ENCODE data around the gene NFX1.
"Not testable (repeated sequence)": the region's sequence is repeated elsewhere in the genome, so short reads cannot be mapped to it uniquely, and the experiment has no call there.

Gene NFX1

GRCh38 chr9:33366979-33367480, 76.7 kb downstream of the NFX1 start:
- no peak for DNase-seq

DNA sequence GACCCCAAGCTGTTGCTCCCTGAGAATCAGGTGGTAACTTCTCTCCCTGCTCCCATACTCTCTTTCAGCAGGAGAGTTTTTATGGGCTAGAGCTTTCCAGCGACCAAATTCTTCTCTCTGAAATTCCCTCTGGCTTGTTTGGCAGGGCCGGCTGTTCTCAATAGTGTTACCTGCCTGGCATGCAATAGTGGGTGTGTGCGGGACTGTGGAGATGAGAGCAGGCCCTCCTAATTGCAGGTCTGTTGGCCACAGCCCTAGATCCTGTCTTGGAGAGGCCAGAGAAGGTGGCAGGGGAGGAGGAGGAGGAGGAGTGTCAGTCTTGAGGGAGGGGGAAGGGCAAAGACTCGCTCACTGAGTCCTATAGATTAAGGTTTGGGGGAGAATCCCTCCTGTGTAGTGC, 82.6 kb downstream of the NFX1 start:
- no peak for DNase-seq

GRCh38 chr9:33374190-33374589, 83.9 kb downstream of the NFX1 start:
- DNase-seq, result no peak

GRCh38 chr9:33374634-33375237, 84.4 kb downstream of the NFX1 start:
- peak; percentile 40 for DNase-seq

DNA sequence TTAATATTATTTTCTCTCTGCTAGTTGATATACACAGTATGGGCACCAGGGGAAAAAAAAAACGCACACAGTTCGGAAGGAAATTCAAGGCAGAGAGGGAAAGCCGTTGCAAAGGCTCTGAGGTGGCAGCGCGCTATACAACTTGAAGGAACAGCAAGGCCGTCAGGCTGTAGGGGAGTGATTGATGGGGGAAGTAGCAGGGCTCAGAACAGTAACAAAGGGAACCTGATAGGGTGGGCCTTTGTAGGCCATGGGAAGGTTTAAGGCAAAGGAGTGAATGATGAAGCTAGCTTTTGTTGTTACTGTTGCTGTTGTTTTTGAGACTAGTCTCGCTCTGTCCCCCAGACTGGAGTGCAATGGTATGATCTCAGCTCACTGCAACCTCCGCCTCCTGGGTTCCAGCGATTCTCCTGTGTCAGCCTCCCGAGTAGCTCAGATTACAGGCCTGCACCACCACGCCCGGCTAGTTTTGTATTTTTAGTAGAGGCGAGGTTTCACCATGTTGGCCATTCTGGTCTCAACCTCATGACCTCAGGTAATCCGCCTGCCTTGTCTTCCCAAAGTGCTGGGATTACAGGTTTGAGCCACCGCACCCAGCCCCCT, 85.0 kb downstream of the NFX1 start:
- DNase-seq, result no peak

GRCh38 chr9:33375841-33376321, 85.6 kb downstream of the NFX1 start:
- DNase-seq, result no peak

DNA sequence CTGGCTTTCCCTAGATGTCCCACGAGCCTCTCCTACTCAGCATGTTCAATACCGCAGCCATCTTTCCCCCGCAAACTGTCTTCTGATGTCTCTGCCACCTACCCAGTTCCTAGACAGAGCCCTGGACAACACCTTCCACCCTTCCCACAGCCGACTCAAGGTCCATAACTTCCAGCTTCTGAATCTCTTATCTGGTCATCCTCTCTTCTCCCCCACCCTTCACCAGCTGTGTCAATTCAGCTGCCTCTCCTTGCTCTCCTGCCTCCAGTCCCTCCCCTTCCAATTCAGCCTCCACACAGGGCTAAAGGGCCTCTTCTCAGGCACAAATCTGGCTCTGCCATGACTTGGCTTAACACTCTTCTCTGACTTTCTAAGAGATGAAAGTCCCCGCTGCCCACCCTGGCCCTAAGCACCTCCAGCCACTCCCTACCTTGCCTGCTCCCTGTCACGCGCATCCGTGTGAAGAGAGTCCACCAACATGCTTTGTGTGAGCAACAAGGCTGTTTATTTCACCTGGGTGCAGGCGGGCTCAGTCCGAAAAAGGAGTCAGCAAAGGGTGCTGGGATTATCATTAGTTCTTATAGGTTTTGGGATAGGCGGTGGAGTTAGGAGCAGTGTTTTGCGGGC, 86.9 kb downstream of the NFX1 start:
- no peak for DNase-seq

DNA sequence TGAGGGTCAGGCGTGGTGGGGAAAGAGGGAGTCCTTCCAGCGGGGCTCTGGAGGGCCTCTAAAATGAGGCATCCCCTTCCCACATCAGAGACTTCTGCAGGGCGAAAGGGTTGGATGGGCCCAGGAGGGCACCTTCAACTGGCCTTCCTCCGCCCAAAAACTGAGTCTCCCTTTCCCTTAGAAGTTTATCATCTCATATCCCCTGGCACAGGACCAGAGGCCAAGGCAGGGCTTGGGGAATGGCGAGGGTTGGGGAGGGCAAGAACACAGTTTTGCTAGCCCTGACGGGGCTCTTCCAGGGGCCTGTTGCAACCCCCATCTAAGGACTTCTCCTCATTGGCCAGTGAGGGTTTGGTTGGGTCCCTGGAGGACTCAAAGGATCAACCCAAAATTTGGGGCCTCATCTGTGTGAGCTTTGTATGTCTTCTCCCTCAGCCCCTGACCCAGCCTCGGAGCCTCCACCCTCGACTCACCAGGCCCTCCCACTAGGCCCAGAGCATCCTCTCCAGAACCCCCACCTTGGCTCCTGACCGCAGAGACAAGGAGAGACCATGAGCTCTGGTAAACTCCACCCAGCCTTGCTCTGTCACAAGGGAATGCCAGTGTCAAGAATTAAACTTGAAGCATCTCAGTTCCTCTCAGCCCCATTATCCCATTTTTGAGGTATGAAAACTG, 87.9 kb downstream of the NFX1 start:
- no peak for DNase-seq

DNA sequence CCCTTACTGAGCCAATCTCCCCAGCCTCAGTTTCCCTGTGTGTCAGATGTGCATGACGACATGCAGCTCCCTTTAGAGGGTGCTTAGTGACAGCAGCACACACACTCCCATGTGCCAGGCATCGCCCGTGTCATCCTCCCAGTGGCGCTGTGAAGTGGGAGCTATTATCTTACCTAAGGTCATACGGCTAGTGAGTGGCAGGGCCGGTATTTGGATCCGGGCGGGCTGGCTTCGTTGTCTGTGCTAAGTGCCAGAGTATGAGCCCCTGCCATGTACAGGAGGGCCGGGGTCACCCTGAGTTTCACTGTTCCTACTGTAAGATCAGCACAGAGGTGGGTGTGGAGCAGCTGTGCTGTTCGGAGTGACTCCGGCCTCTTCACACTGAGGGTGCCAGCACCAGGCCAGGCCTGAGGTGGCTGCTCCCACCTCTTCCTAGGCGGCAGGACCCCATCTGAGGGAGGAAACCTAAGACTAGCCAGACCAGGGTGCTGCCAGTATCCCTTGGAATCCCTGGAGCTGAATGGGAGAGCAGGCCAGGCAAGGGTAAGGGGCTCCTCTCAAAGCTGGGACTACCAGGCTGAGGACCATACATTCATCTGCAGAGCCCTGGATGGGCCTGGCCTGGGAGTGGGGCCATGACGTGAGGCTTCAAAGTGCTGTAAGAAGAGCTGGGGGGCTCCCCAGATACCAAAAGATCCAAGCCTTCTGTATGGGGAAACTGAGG, 89.5 kb downstream of the NFX1 start:
- no peak for DNase-seq

DNA sequence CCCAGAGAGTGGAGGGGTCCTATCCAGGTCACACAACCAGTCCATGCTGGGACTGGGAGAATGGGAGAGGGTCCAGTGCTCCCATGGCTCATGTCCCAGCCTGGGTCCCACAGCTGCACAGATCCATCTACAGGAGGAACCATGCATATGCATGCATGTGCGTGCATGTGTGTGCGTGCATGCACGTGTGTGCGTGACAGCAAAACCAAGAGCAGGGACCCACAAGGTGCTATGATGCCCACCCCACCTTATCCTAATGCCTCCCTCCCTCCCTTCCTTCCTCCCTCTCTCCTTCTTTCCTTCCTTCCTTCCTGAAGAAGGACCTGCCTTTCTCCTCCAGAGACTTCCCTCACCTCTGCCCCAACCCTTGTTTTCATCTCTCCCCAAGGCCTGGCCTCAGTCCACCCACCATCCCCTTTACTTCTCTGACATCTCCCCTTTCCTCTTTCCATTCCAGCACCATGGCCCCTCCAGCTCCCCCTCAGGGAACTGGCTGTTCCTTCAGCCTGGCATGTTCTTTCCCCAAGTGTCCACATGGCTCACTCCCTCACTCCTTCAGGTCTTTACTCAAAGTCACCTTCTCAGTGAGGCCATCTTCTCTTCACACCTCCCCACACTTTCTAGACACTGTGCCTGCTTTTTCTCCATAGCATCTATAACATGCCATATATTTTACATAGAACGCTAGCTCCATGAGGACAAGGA, 90.2 kb downstream of the NFX1 start:
- DNase-seq, result no peak

GRCh38 chr9:33381231-33381791, 91.0 kb downstream of the NFX1 start:
- DNase-seq, result no peak

DNA sequence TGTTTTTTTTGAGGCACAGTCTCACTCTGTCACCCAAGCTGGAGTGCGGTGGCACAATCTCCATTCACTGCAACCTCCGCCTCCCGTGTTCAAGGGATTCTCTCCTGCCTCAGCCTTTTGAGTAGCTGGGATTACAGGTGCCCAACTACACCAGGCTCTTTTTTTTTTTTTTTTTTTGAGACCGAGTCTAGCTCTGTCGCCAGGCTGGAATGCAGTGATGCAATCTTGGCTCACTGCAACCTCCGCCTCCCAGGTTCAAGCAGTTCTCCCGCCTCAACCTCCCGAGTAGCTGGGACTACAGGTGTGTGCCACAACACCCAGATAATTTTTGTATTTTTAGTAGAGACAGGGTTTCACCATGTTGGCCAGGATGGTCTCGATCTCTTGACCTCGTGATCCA, 92.1 kb downstream of the NFX1 start:
- not testable (repeated sequence) for DNase-seq

DNA sequence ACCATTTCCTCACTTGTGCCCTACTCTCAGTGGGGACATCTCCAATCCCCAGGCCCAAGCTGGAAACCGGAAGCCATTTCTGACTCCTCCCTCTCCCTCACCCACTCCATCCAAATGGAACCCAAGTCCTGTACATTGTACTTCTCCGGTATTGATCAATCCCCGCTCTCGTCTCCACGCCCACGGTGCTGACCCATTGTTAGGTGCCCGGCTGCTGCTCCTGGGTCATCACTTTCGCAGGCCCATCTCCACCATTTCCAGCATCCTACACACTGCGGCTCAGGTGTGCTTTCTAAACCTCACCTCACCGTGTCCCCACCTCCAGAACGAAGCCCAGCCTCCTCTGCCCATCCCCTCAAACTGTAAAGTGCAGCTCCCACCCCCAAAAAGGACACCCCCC, 93.1 kb downstream of the NFX1 start:
- not testable (repeated sequence) for DNase-seq

DNA sequence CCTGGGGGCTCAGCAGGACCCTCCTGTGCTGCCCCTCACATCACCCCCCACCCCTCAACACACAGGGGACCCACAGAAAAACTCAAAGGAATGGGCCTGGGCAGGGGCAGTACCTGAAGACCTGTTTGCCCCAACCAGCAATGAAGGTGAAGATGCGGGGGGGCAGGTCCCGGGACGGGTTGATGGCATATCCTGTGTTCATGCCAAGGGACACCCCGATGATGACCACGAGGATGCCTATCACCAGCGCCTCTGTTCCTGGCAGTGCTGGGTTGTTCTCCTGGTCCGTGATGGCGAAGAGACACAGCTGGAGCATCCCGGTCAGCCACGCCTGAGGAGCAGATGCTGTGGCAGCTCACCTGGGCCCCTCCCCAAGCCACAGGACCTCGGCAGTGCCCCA, 95.2 kb downstream of the NFX1 start:
- not testable (repeated sequence) for DNase-seq

- DNase-seq, result not testable (repeated sequence)
Measured at GRCh38 chr9:33385979-33386640, 95.8 kb downstream of the NFX1 start.

GRCh38 chr9:33386641-33386996, 96.3 kb downstream of the NFX1 start:
- not testable (repeated sequence) for DNase-seq

DNA sequence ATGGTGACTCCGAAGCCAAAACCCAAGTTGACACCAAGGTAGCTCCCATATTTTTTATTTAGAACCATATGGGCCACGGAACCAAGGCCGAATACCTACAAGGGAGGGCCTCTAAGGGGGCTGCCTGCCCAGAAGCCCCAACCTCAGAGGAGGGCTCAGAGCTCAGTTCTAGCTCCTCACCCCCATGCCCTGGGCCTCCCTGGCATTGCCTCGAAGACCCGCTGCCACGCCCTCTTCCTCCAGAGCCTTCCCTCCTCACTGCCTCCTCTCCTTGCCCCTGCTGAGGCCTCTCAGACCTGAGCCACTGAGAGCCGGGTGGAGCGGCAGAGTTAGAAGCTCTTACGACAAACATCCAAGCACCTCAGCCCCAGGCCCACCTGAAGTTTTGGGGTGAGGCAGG, 96.7 kb downstream of the NFX1 start:
- DNase-seq, result not testable (repeated sequence)

GRCh38 chr9:33388110-33388994, 98.0 kb downstream of the NFX1 start:
- DNase-seq, result no peak

DNA sequence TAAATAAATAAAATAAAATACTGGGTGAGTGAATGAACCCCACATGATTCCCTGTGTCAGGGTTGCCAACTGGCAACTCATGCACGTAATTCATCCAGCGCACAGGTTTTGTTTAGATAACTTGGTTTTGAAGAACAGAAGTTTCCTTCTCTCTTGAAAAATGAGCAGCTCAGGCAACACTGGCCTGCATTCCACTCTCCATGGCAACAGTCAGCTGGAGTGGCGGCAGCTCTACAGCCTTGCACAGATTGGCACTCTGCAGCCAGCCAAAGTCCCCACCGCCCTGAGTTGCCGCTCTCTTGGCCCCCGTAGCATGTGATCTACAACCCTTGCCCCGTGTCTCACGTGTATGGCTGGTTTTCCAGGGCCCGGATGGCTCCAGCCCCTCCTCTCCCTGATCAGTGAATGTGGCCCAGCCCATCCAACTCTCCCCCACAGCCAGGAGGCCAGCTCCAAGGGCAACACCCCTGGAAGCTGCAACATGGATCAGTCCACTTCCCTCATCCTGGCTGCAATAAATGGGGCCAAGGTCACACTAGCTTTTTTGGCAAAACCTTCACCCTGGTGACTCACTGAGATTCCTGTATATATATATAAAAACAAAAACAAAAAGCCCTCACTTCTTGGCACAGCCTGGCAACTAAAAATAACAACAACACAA, 100.9 kb downstream of the NFX1 start:
- peak; percentile 24 for DNase-seq

- not testable (repeated sequence) for DNase-seq
Measured at GRCh38 chr9:33392591-33393021, 102.3 kb downstream of the NFX1 start.

Data from NCI-H774 (cell line).